HG03039 (cell line): ENCODE results near the gene ADGRG3.

ENCODE experiments used
- ATAC-seq: cut with Tn5 transposase; IDR thresholded peaks from one replicate; pipeline ENCODE4 v1.9.1; 2021; ENCODE audit warnings: mild to moderate bottlenecking, moderate library complexity; ENCODE audit not compliant: unreplicated experiment

The ADGRG3 gene

GRCh38 chr16:57668263-57668571 lies at the start of gene ADGRG3:
ADGRG3 (plus strand) TSS chr16:57668306; CDS start chr16:57668348, 42 bp downstream.
- no peak for ATAC-seq

GRCh38 chr16:57619133-57619605 lies 48.9 kb upstream of the ADGRG3 start:
- no peak for ATAC-seq

- no peak for ATAC-seq
Measured at GRCh38 chr16:57619606-57620334, 48.3 kb upstream of the ADGRG3 start.

- no peak for ATAC-seq
Measured at GRCh38 chr16:57620335-57621231, 47.5 kb upstream of the ADGRG3 start.

- no peak for ATAC-seq
Measured at GRCh38 chr16:57621521-57622271, 46.4 kb upstream of the ADGRG3 start.

- no peak for ATAC-seq
Measured at GRCh38 chr16:57622361-57623250, 45.5 kb upstream of the ADGRG3 start.

- no peak for ATAC-seq
Measured at GRCh38 chr16:57623251-57624043, 44.7 kb upstream of the ADGRG3 start.

GRCh38 chr16:57624044-57624688 lies 43.9 kb upstream of the ADGRG3 start:
- no peak for ATAC-seq

- no peak for ATAC-seq
Measured at GRCh38 chr16:57624806-57625500, 43.2 kb upstream of the ADGRG3 start.

GRCh38 chr16:57626420-57627170 lies 41.5 kb upstream of the ADGRG3 start:
- ATAC-seq = no peak

- ATAC-seq = no peak
Measured at GRCh38 chr16:57627184-57627871, 40.8 kb upstream of the ADGRG3 start.

- no peak for ATAC-seq
Measured at GRCh38 chr16:57628008-57628781, 39.9 kb upstream of the ADGRG3 start, which contains the start of gene ADGRG1. ADGRG1 (plus strand) TSS chr16:57628630; CDS start chr16:57650288, 21,658 bp downstream.

- ATAC-seq = no peak
Measured at GRCh38 chr16:57628783-57629293, 39.3 kb upstream of the ADGRG3 start.

- ATAC-seq = no peak
Measured at GRCh38 chr16:57629516-57630406, 38.3 kb upstream of the ADGRG3 start.

GRCh38 chr16:57630407-57630797 lies 37.7 kb upstream of the ADGRG3 start:
- no peak for ATAC-seq
